Measurements from ENCODE around the gene AVPI1. TPM values are rescaled to one million over a fixed set of nuclear protein-coding genes. Genes with fewer than 3 reads are reported as not detected.

AVPI1 gene
- total and polyA plus RNA-seq, 2 donors (not counting 3 experiments of a cell fraction or from before 2014, with no cell fraction given), result 2.4 to 3.7 TPM

GRCh38 chr10:97689559-97690020 lies 2.5 kb upstream of the AVPI1 start:
- FAIRE-seq (no peak), DNase-seq (ENCODE audit: low read depth, low spot score) (no peak)
- Histone ChIP-seq H3K9me1 (replicated peaks; ENCODE audit: control insufficient read depth, extremely low read depth, insufficient read depth, low read length) (no peaks in the 10 kb centered on the region), H2AFZ (ENCODE audit: low read depth, low read length) (peak overlapping the region; percentile 26), H3K9ac (replicated peaks; ENCODE audit: extremely low read depth, insufficient read depth, low read length) (no peak overlapping the region), H3K27me3 (ENCODE audit: control insufficient read depth in 2 of 2, insufficient read depth in 2 of 2, low read length in 2 of 2) (no peaks in the 10 kb centered on the region), H3K4me2 (ENCODE audit: insufficient read depth, low read length) (no peak overlapping the region), H3K4me3 (replicated peaks in 1 of 3; ENCODE audit: insufficient read depth in 1 of 3, low read depth in 1 of 3, low read length in 3 of 3) (no peak overlapping the region), H3K27ac (ENCODE audit: insufficient read depth, low read depth, low read length) (no peak overlapping the region), H3K36me3 (ENCODE audit: control insufficient read depth in 2 of 2, extremely low read depth in 1 of 2, insufficient read depth in 2 of 2, low read length in 2 of 2) (no peaks in the 10 kb centered on the region), H3K4me1 (ENCODE audit: control insufficient read depth, extremely low read depth, insufficient read depth, low read length) (peaks cover 16% of the 10 kb centered on the region), H3K79me2 (ENCODE audit: control insufficient read depth, insufficient read depth, low read length) (no peaks in the 10 kb centered on the region), H4K20me1 (replicated peaks; ENCODE audit: control insufficient read depth, extremely low read depth, insufficient read depth, low read length) (no peaks in the 10 kb centered on the region), H3K9me3 (replicated peaks; ENCODE audit: control insufficient read depth, insufficient read depth, low read length) (no peaks in the 10 kb centered on the region)
- POLR2A ChIA-PET, result no interaction called here
- no TSS peak for BruUV-seq (replicated peaks)
- dilution Hi-C loops (cut with MboI; ENCODE audit: extremely low pct_ligation_motif_present, low sequenced_read_pairs), result no loop called here
- CTCF ChIA-PET, result interaction anchor here (1.1 to 5.8 kb wide), 4 partner anchors 14 to 41 kb away, joined by 3 to 49 read pairs (median 12); no protein-coding TSS in a partner anchor
- intact Hi-C loops (cut with micrococcal nuclease), result no loop called here
- no peak for TF ChIP-seq CTCF (IDR thresholded peaks at IDR 0.05; ENCODE audit: extremely low read depth in 1 of 2, insufficient read depth in 1 of 2, low read depth in 1 of 2, low read length in 2 of 2)
- TF ChIP-seq MAX (IDR thresholded peaks at IDR 0.05; ENCODE audit: insufficient read depth, insufficient read length), result no peak
- no peak for TF ChIP-seq MYC (IDR thresholded peaks at IDR 0.05; ENCODE audit: low read depth, low read length)
- no peak for TF ChIP-seq POLR2A (IDR thresholded peaks at IDR 0.05; ENCODE audit: low read depth, low read length)
- TF ChIP-seq EZH2 (IDR thresholded peaks at IDR 0.05; ENCODE audit: borderline replicate concordance, low read depth, low read length, severe bottlenecking), result no peak
- TF ChIP-seq JUN (IDR thresholded peaks at IDR 0.05; ENCODE audit: borderline replicate concordance, insufficient read depth, insufficient read length, low read depth), result no peak
- TF ChIP-seq POLR2AphosphoS5 (IDR thresholded peaks at IDR 0.05; ENCODE audit: insufficient read depth, low read depth, low read length), result no peak
- no peak for TF ChIP-seq FOS (IDR thresholded peaks at IDR 0.05; ENCODE audit: borderline replicate concordance, insufficient read depth, low read length)
- TF ChIP-seq GATA2 (IDR thresholded peaks at IDR 0.05; ENCODE audit: insufficient read depth, insufficient read length, low read depth, low read length), result no peak

Data from endothelial cell of umbilical vein (primary cell).